Stimulated activated naive CD8-positive, alpha-beta T cell treated with anti-CD3 and anti-CD28 coated beads, Interleukin-15, Interleukin-2, amounts not matched to agents 100 U/mL and 50 U/mL, for 24 hours (primary cell): ENCODE measurements around the gene NEURL3.

ENCODE experiments used
- ATAC-seq: fragments of 150-1000 bp; cut with Tn5 transposase; one replicate; pipeline ENCODE4 v1.10.0; 2021
- DNase-seq: peaks from one replicate; pipeline ENCODE4 v3.0.0; 2021

Gene NEURL3

DNA sequence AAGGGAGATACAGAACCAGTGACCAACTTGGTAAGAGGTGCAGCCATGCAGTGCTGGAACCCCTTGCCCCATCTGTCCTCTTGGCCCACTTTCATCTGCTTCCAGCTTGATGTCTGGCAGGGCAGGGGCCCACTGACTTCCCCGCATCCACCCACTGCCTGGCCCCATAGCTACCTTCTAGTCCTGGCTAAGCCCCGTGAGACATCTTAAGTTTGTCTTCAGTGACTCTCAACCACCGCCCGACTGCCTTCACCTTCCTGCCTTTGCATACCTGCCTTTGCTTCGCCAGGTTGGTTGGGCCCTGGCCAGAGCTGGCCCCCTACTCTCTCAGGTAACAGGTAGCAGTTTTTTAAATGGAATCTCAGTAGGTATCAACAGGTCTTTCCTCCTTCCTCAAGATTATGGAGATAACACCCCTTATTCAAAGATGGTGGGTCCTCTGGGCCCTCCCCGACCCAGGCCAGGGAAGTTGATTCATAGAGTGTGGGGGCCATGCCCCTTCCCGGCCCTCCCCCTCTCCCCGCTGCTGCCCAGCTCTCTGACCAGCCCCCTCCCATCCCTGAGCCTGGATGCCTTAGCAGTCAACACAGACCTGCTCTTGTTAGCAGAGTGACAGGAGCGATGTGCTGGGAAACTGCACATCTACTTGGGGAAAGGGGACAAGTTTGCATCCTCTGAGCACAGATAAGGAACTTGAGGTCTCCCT lies 34.2 kb upstream of the NEURL3 start:
- DNase-seq (peak; percentile 44), ATAC-seq (peak; percentile 5)

- ATAC-seq (peak; percentile 50), DNase-seq (peak; percentile 94)
Observed at GRCh38 chr2:96538487-96539214, 33.5 kb upstream of the NEURL3 start.

DNA sequence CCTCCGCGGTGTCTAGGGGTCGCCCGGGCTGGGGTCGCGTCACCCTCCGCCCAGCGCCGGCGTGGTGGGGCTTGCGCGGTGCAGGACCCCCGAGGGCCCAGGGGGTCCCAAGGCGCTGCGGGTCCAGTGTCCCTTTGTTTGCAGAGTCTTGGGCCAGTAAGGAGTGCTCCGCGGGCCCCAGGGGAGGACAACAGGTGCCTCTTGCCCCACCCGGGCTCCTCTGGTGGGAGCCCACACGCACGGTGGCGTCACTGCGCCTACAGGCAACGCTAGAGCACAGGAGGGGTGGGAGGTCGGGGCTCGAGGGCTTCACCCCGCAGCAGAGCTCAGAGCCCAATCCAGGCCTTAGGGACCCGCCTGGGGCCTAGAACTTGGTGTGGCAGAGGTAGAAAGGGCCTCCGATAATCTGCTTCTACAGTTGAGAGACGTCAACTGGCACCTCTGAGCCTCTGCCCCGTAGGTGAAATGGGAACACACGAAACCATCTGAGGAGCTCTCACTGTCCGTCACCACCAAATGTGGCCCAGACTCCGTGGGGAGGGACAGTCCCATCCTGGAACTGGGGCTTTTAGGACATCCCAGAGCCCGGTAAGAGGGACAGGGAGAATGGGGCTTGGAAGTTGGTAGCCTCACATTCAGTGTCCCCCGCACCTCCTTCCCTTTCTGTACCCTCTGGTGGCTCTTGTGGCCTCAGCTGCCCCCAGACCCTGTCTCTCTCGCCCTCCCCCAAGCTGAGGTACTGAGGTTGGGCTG lies 32.8 kb upstream of the NEURL3 start:
- DNase-seq: peak; percentile 62
- peak; percentile 24 for ATAC-seq

- ATAC-seq: peak; percentile 56
Observed at GRCh38 chr2:96537066-96537733, 32.0 kb upstream of the NEURL3 start.

DNA sequence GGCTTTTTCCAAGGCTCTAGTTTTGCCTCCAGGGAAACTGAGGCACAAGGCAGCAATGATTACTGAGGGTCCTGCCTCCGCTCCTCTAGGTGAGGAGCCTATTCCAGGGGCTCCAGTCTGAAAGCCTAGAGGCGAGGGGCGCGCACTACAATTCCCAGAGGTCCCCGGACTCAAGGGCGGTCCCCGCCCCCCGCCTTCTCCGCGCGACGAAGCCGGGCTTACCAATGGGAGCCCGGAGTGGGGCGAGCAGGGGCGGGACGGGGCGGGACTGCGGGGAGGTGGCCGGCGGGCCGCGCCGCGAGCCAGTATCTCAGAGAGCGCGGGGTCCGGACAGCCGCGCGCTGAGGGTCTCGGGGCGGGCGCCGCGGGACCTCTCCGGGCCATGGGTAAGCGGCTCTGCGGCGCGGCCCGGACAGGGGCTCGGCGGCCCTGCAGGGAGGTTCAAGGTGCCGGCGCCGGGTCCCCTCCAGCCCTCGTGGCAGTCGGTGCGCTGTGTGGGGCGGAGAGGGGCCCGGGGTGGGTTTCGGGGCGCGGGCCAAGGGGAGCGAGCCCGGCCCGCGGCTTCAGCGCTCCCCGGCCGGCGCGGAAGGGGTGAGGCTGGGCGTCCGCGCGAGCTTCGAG lies 31.4 kb upstream of the NEURL3 start, which contains the start of gene ARID5A:
ARID5A (plus strand) TSS at position 308 of the 621 bp plus-strand sequence; CDS start at position 383, 75 bp downstream.
- peak; percentile 95 for DNase-seq
- ATAC-seq: peak; percentile 65

More at GRCh38 chr2:96537066-96537733, 32.0 kb upstream of the NEURL3 start:
- DNase-seq: peak; percentile 88

DNA sequence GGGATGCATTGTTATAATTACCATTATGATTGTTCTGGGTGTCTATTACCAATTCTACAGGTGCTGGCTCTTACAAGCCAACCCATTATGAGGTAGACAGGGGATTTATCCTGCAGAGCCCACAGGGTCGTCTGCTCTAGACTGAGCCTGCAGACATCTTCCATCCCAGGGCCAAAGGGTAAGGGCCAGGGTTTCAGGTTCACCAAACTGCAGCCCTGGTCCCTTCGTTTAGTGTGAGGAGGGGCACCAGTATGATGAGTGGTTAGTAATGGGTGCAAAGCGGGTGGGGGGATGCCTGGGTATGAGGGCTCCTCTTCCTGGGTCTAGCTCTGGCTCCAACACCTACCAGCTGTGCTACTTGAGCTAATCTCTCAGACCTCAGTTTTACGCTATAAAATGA lies 30.2 kb upstream of the NEURL3 start:
- ATAC-seq: no peak

DNA sequence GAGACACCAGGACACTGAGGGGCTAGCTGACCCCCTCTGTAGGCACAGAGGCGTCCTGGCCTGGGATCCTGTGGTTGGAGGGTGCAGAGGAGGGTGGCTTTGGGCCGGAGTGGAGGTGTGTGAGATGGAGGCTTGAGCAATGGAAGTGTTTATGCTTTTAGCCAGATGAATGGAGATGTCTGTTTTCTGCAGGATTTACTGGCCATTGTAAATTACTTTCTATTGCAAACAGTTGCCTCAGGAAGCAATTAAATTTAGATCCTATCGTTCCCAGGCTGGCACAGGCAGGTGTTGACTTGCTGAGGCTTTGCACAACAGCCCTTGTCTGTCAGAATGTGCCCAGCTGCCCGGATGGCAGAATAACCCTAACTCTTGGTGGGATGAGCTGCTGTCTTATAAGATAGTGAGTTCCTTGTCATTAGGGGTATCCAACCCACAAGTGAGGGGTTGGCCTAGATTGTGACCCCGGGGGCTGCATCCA lies 29.6 kb upstream of the NEURL3 start:
- DNase-seq (no peak), ATAC-seq (no peak)

More for the DNA sequence above, 30.2 kb upstream of the NEURL3 start:
- DNase-seq: no peak

GRCh38 chr2:96534141-96534540 lies 29.0 kb upstream of the NEURL3 start:
- DNase-seq: no peak
- no peak for ATAC-seq

DNA sequence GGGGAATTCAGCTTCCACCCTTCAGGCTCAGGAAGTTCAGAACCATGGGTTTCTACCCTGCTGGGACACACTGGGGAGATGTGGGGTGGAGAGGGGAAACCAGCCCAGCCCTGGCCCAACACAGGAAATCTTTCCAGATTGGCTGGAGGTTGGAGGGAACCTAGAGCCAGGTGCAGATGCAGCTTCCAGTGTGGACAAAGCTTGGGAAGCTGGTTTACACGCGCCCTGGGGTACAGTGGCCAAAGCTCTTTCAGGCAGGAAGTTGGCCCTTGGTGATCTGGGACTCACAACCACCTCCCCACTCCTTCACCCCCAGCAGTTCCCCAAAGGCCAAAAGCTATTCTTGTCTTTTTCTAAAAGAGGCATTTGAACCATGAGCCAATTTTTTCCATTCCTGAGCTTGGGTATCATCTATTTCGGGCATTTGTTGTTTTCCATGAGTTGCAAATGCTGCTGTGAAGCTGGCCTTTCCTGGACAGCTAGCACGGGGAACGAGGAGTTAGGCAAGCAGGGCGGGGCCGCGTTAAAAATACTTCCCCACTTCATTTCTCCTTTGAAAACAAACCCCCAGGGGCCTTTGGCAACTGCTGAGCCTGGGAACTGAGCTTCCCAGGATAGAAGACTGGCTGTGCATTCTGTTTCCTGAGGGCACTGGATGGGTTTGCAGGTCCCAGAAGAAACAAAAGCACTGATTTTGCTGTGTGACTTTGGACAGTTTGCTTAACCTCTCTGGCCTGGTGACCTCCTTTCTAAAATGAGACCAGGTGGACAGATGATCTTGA lies 28.3 kb upstream of the NEURL3 start:
- ATAC-seq (no peak), DNase-seq (no peak)

GRCh38 chr2:96532641-96533291 lies 27.6 kb upstream of the NEURL3 start:
- ATAC-seq (no peak), DNase-seq (no peak)

DNA sequence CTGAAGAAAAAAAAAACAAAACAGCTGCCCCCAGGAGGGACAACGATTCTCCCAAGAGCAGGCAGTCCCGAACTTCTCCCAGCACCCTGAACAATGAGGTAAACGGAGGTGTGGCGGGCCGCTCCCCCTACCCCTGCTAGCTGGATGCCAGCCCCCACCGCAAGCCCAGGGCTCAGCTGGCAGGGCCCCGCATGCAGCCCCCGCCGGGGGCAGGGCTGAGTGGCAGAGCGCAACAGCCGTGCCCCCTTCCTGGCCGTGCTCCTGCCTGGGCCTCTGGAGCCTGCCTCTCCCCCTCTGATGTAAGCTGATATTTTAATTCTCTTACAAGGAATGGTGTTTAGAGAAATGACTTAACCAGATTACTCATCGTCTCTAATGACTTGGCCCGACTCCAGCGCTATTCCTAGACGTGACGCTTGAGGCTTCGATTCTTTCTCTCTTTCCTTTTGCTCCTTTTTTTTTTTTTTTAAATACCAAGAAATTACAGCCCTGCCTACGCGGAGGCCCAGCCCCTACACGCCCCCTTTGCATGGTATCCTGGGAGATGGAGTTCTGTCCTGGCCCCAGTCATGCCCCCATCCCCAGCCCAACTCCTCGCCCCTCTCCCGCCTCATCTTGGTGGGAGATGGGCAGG lies 26.8 kb upstream of the NEURL3 start:
- DNase-seq (peak; percentile 87), ATAC-seq (peak; percentile 40)

- no peak for ATAC-seq
- no peak for DNase-seq
Observed at GRCh38 chr2:96531366-96531765, 26.2 kb upstream of the NEURL3 start.

DNA sequence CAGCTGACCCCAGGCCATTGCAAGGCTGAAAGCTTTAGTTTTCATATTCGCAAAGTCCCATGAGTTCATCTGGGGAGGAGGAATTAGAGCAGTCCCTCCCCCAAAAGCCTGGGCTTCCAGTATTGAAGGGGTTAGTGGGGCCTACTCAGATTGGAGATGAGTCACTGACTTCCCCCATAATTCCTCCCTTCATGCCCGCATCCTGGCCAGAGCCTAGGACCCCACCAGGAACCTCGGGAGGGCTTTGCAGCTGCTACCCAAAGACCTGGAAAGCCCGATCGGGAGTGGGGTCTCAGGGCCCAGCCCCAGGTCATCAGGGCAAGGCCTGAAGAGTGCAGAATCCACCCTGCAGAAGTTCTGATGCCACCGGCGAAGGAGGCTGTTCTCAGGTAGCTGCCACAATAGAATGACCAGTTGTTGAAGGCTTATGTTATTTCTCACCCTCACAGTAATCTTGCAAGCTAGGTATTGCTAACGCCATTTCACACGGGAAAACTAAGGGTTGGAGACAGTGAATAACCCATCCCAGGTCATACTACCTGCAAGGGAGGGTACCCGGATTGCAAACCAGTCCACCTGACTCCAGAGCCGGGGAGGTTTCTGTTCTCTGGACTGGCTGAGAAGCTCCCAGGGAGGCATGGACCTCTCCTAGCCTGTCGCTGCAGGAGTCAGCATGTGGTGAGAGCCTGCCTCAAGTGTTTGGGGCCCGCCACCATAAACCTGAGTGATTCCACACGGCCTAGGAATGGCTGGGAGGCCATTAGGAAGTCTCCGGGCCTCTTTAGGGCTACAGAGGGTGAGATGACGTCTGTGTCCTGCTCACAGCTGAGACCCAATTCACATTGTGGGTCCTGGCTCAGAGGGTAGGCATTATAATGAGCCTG lies 25.6 kb upstream of the NEURL3 start:
- DNase-seq (no peak), ATAC-seq (no peak)

GRCh38 chr2:96530144-96530430 lies 24.9 kb upstream of the NEURL3 start:
- ATAC-seq (no peak), DNase-seq (no peak)

DNA sequence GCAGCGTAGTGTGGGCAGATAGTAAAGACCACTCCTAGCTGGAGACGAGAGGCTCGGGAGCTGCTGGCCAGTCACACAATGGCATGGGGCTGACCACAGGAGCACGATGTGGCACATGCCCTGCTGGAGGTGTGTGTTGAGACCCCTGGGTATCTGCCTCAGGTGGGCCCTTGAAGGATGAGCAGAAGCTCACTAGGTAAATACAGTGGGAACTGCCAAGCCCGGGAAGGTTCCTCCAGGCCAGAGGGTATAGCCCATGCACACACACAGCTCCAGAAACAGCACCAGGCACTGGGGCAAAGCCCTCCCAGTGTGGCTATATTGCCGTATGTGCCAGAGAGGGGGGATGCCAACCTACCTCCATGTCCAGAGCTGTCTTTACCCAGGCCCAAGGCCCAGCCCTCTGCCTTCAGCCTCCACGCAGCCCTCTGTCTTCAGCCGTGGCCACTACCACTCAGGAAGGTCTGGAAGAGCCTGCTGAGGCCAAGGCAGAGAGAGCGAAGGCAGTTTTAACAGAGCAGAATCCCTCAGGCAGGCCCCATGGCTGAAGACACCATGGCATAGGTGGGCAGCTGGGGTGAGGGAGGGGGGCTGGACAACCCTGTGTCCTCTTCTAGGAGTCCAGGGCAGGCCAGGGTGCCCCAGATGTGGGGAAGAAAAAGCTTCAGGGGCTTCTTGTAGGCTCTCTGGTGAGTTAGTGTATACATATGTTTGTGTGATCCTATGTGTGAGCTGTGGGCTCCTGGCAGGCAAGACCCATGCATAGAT lies 24.4 kb upstream of the NEURL3 start:
- ATAC-seq (no peak), DNase-seq (no peak)

- no peak for DNase-seq
- no peak for ATAC-seq
Observed at GRCh38 chr2:96528700-96529375, 23.7 kb upstream of the NEURL3 start.

DNA sequence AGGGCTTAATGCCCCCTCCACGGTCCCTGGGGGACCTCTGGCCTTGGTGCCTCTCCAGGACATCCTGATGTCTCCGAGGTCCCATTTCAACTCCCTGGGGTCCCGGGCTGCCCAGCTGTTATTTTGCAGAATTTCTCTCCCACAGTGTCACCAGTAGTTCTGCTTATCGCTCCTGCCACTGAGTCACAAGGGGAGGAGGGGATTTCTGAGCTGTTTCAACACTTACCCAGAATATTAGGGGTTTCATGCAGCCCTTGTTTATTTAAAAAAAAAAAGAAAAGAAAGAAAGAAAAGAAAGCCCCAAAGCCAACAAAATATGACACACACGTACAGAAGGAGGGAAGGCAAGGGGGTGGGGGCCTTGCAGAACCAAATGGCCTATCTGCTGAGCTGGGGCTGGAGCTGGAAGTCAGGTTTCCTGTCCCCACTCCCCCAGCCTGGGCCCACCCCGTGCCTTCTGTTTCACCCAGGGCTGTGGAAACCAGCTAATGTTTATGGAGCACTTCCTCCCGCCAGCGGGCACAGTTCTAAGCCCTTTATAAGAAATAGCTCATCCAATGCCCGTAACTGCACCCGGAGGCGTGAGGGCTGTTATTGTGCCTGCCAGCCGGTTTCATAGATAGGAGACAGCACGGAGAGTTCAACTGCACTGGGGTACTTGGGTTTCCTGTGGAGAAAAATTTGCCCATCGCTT lies 23.0 kb upstream of the NEURL3 start:
- ATAC-seq (peak; percentile 66), DNase-seq (peak; percentile 78)
